MM.1S (cell line): ENCODE results near the gene NPAS1.

Experiments
- DNase-seq: peaks from one replicate; pipeline ENCODE4 v3.0.0-alpha.2; 2015
- H2AFZ ChIP-seq: fragments of 300-600 bp; sonication (generic); 2 replicates; pipeline ENCODE4 v1.6.0; 2016; ENCODE audit warnings: antibody characterized with exemption, low read length
- H3F3A ChIP-seq: fragments of 300-600 bp; sonication (generic); 2 replicates; pipeline ENCODE4 v1.6.1; 2016; ENCODE audit warnings: mild to moderate bottlenecking, antibody characterized with exemption, low read length, moderate library complexity, mixed read lengths; ENCODE audit not compliant: insufficient read depth
- H3K27ac ChIP-seq: fragments of 300-600 bp; sonication (generic); 2 replicates; pipeline ENCODE4 v1.5.1; 2016; ENCODE audit warnings: mild to moderate bottlenecking, low read length
- H3K27me3 ChIP-seq: fragments of 300-600 bp; sonication (generic); replicated peaks from 2 replicates; pipeline ENCODE4 v1.6.0; 2016; ENCODE audit warnings: low read length; ENCODE audit not compliant: insufficient read depth
- H3K36me3 ChIP-seq: fragments of 300-600 bp; sonication (generic); replicated peaks from 2 replicates; pipeline ENCODE4 v1.6.1; 2016; ENCODE audit warnings: mild to moderate bottlenecking, low read length, mixed read lengths; ENCODE audit not compliant: insufficient read depth
- H3K4me1 ChIP-seq: fragments of 300-600 bp; sonication (generic); 2 replicates; pipeline ENCODE4 v1.6.1; 2016; ENCODE audit warnings: low read length, mixed read lengths
- H3K4me2 ChIP-seq: fragments of 300-600 bp; sonication (generic); 2 replicates; pipeline ENCODE4 v1.6.0; 2016; ENCODE audit warnings: low read depth, low read length
- H3K4me3 ChIP-seq: fragments of 300-600 bp; sonication (generic); 2 replicates; pipeline ENCODE4 v1.5.1; 2016; ENCODE audit warnings: low read length, mixed read lengths
- H3K79me2 ChIP-seq: fragments of 300-600 bp; sonication (generic); 2 replicates; pipeline ENCODE4 v1.6.1; 2016; ENCODE audit warnings: mixed run types, low read length, mixed read lengths
- H3K9ac ChIP-seq: fragments of 300-600 bp; sonication (generic); 2 replicates; pipeline ENCODE4 v1.6.1; 2016; ENCODE audit warnings: low read length, mixed read lengths
- H3K9me2 ChIP-seq: fragments of 300-600 bp; sonication (generic); replicated peaks from 2 replicates; pipeline ENCODE4 v1.6.1; 2016; ENCODE audit warnings: mild to moderate bottlenecking, low read length, mixed read lengths; ENCODE audit not compliant: insufficient read depth
- H3K9me3 ChIP-seq: fragments of 300-600 bp; sonication (generic); replicated peaks from 2 replicates; pipeline ENCODE4 v1.6.1; 2016; ENCODE audit warnings: mild to moderate bottlenecking, low read length, mixed read lengths; ENCODE audit not compliant: insufficient read depth
- H4K20me1 ChIP-seq: fragments of 300-600 bp; sonication (generic); 2 replicates; pipeline ENCODE4 v1.6.1; 2016; ENCODE audit warnings: mild to moderate bottlenecking, low read length, moderate library complexity, mixed read lengths; ENCODE audit not compliant: insufficient read depth
- CTCF ChIP-seq: fragments of 300-600 bp; sonication (generic); IDR thresholded peaks from 2 replicates; pipeline ENCODE4 v1.5.1; 2016; ENCODE audit warnings: antibody characterized with exemption, low read length, mixed read lengths
- EZH2 ChIP-seq: fragments of 300-600 bp; sonication (generic); optimal IDR thresholded peaks from 2 replicates; pipeline ENCODE3; 2017; ENCODE audit warnings: low read depth, mild to moderate bottlenecking, antibody characterized with exemption, low read length, mixed read lengths
- EZH2phosphoT487 ChIP-seq: fragments of 300-600 bp; sonication (generic); IDR thresholded peaks from 2 replicates; pipeline ENCODE4 v1.6.1; 2018; ENCODE audit warnings: antibody characterized with exemption, low read length

Gene NPAS1

GRCh38 chr19:47001584-47001983 is 18.1 kb upstream of the NPAS1 start:
- DNase-seq = no peak
- no peaks in the 10 kb centered on the region for H3F3A ChIP-seq
- H3K9ac ChIP-seq = no peak overlapping the region
- H3K27ac ChIP-seq = no peak overlapping the region
- H3K4me1 ChIP-seq = no peaks in the 10 kb centered on the region
- no peaks in the 10 kb centered on the region for H3K36me3 ChIP-seq
- H3K4me2 ChIP-seq = no peak overlapping the region
- H3K79me2 ChIP-seq = no peaks in the 10 kb centered on the region
- H3K4me3 ChIP-seq = no peak overlapping the region
- no peaks in the 10 kb centered on the region for H3K27me3 ChIP-seq
- no peak overlapping the region for H2AFZ ChIP-seq
- no peaks in the 10 kb centered on the region for H4K20me1 ChIP-seq
- no peaks in the 10 kb centered on the region for H3K9me2 ChIP-seq
- TF ChIP-seq EZH2 (no peak), EZH2phosphoT487 (no peak), CTCF (no peak)
- no peaks in the 10 kb centered on the region for H3K9me3 ChIP-seq

- Histone ChIP-seq H3F3A (no peaks in the 10 kb centered on the region), H3K4me2 (no peak overlapping the region), H3K9me2 (no peaks in the 10 kb centered on the region), H3K9ac (no peak overlapping the region), H3K9me3 (no peaks in the 10 kb centered on the region), H2AFZ (no peak overlapping the region), H3K36me3 (no peaks in the 10 kb centered on the region), H3K27me3 (no peaks in the 10 kb centered on the region), H3K4me1 (no peaks in the 10 kb centered on the region), H3K4me3 (no peak overlapping the region), H3K27ac (no peak overlapping the region), H4K20me1 (no peaks in the 10 kb centered on the region), H3K79me2 (no peaks in the 10 kb centered on the region)
- TF ChIP-seq CTCF (no peak), EZH2 (no peak), EZH2phosphoT487 (no peak)
- no peak for DNase-seq
Measured at GRCh38 chr19:47002106-47002766, 17.4 kb upstream of the NPAS1 start.

- Histone ChIP-seq H3K79me2 (no peaks in the 10 kb centered on the region), H3K4me1 (no peaks in the 10 kb centered on the region), H3K27me3 (no peaks in the 10 kb centered on the region), H3K36me3 (no peaks in the 10 kb centered on the region), H2AFZ (no peak overlapping the region), H3K4me3 (no peak overlapping the region), H3K9ac (no peak overlapping the region), H3K9me2 (no peaks in the 10 kb centered on the region), H4K20me1 (no peaks in the 10 kb centered on the region), H3K9me3 (no peaks in the 10 kb centered on the region), H3K4me2 (no peak overlapping the region), H3K27ac (no peak overlapping the region), H3F3A (no peaks in the 10 kb centered on the region)
- TF ChIP-seq EZH2 (no peak), EZH2phosphoT487 (no peak), CTCF (no peak)
- no peak for DNase-seq
Measured at GRCh38 chr19:47002853-47003610, 16.6 kb upstream of the NPAS1 start.
